Lung (tissue), 12 donors: ENCODE data around the gene EGR1. TPM values are rescaled to one million over a fixed set of nuclear protein-coding genes. Genes with fewer than 3 reads are reported as not detected.

Experiments used
- ATAC-seq: fragments of 200-7000 bp; cut with Tn5 transposase; one replicate; pipeline ENCODE4 v1.9.1; 2020; ENCODE audit warnings: moderate number of reproducible peaks; ENCODE audit not compliant: insufficient read depth, low FRiP score
- DNase-seq, 3 donors: peaks; one replicate each; pipeline ENCODE4 v3.0.0-alpha.2; 2013 to 2017
- H3K27ac ChIP-seq, 2 donors: one replicate each; pipeline ENCODE4 v1.5.1; 2013; ENCODE audit warnings: mild to moderate bottlenecking in 2 of 2, moderate library complexity in 2 of 2, control low read depth in 1 of 2, inconsistent platforms in 1 of 2, low read depth in 1 of 2, low read length in 1 of 2
- H3K27me3 ChIP-seq, 3 donors: one replicate each; pipeline ENCODE4 v1.5.1; 2013; ENCODE audit warnings: low read length in 2 of 3; ENCODE audit not compliant: control insufficient read depth in 3 of 3, insufficient read depth in 3 of 3
- H3K36me3 ChIP-seq, 4 donors: one replicate each; pipeline ENCODE4 v1.5.1; 2013; ENCODE audit warnings: low read length in 4 of 4, mild to moderate bottlenecking in 1 of 4, moderate library complexity in 1 of 4; ENCODE audit not compliant: control insufficient read depth in 4 of 4, insufficient read depth in 4 of 4
- H3K4me1 ChIP-seq, 5 donors: one replicate each; pipeline ENCODE4 v1.5.1; 2013; ENCODE audit warnings: low read length in 5 of 5, mild to moderate bottlenecking in 2 of 5, moderate library complexity in 1 of 5; ENCODE audit not compliant: control insufficient read depth in 5 of 5, insufficient read depth in 5 of 5
- H3K4me3 ChIP-seq: one replicate; pipeline ENCODE4 v1.5.1; 2013; ENCODE audit warnings: mild to moderate bottlenecking, control low read depth, moderate library complexity
- H3K9ac ChIP-seq, 2 donors: one replicate each; pipeline ENCODE4 v1.5.1; 2013; ENCODE audit warnings: low read length in 2 of 2, control low read depth in 1 of 2; ENCODE audit not compliant: insufficient read depth in 1 of 2
- H3K9me3 ChIP-seq, 4 donors: one replicate each; pipeline ENCODE4 v1.5.1; 2013; ENCODE audit warnings: low read length in 3 of 4, mild to moderate bottlenecking in 1 of 4, moderate library complexity in 1 of 4; ENCODE audit not compliant: control insufficient read depth in 4 of 4, insufficient read depth in 3 of 4
- CTCF ChIP-seq: IDR thresholded peaks from 2 replicates; pipeline ENCODE4 v1.5.1; 2012; ENCODE audit warnings: mild to moderate bottlenecking; ENCODE audit errors: control extremely low read depth, extremely low read depth
- WGBS, 2 donors: extraction: QIAGEN DNeasy Blood & Tissue Kit; methylation state at CpG; one replicate each; pipeline ENCODE4 v1.1.7; 2013; 5-methylcytosine and 5-hydroxymethylcytosine counted together
- polyA plus RNA-seq, 2 donors: library from polyadenylated mRNA; stranded (reverse); fragments of 200-250 nt; gene quantifications; one replicate each; pipeline ENCODE4 v1.2.1, GENCODE V29; 2013
- total RNA-seq, 2 donors: library from RNA; depleted of rRNA in 1 of 2; stranded (reverse); fragments of >200 nt in 1 of 2; gene quantifications; one replicate each; pipeline ENCODE4 v1.2.1, GENCODE V29; 2014 to 2021
- donor health status: control.
- donor health status: control.
- donor health status: Bipolar disorder and iron deficiency.
- donor health status: healthy.
- donor health status: DM: yes; HTN: yes; CAD: no.

Gene EGR1
- total and polyA plus RNA-seq, 4 donors, result 15.8 to 126 (median 30.7) TPM

GRCh38 chr5:138467711-138468132 lies 2.4 kb downstream of the EGR1 start:
- TF ChIP-seq CTCF, result no peak
- H3K27ac ChIP-seq, result no peak overlapping the region
- no peaks in the 10 kb centered on the region for H3K9me3 ChIP-seq
- no peak for DNase-seq
- peaks cover 0 to 23% (median 2%) of the 10 kb centered on the region in 5 donors for H3K4me1 ChIP-seq
- no peak overlapping the region for H3K9ac ChIP-seq
- no peak for ATAC-seq
- 84 to 90% methylated on average over 14 of the region's 14 CpGs for WGBS, 2 donors
- peaks cover 0 to 9% (median 3%) of the 10 kb centered on the region in 4 donors for H3K36me3 ChIP-seq
- peak overlapping the region; percentile 66 for H3K4me3 ChIP-seq
- H3K27me3 ChIP-seq, result peaks cover 0 to 6% (median 0%) of the 10 kb centered on the region in 3 donors

GRCh38 chr5:138468133-138468965 lies 3.1 kb downstream of the EGR1 start:
- H3K36me3 ChIP-seq, result peaks cover 0 to 9% (median 3%) of the 10 kb centered on the region in 4 donors
- peak in 2 of 3 donors; percentile 54 to 60 for DNase-seq
- no peak overlapping the region for H3K4me3 ChIP-seq
- H3K9ac ChIP-seq, result no peak overlapping the region
- no peaks in the 10 kb centered on the region for H3K9me3 ChIP-seq
- no peak for TF ChIP-seq CTCF
- 91 to 93% methylated on average over 7 of the region's 7 CpGs for WGBS, 2 donors
- H3K27me3 ChIP-seq, result peaks cover 0 to 6% (median 0%) of the 10 kb centered on the region in 3 donors
- H3K4me1 ChIP-seq, result peaks cover 0 to 20% (median under 1%) of the 10 kb centered on the region in 5 donors
- ATAC-seq, result no peak
- no peak overlapping the region for H3K27ac ChIP-seq

GRCh38 chr5:138468966-138469539 lies 3.8 kb downstream of the EGR1 start:
- peaks cover 0 to 6% (median 0%) of the 10 kb centered on the region in 3 donors for H3K27me3 ChIP-seq
- peaks cover 0 to 9% (median 3%) of the 10 kb centered on the region in 4 donors for H3K36me3 ChIP-seq
- no peak overlapping the region for H3K27ac ChIP-seq
- TF ChIP-seq CTCF, result no peak
- H3K9me3 ChIP-seq, result no peaks in the 10 kb centered on the region
- no peak overlapping the region for H3K9ac ChIP-seq
- WGBS, 2 donors, result 92 to 93% methylated on average over 8 of the region's 8 CpGs
- DNase-seq, result peak in 2 of 3 donors; percentile 69 to 74
- H3K4me1 ChIP-seq, result peaks cover 0 to 17% (median 0%) of the 10 kb centered on the region in 5 donors
- no peak for ATAC-seq
- H3K4me3 ChIP-seq, result no peak overlapping the region
